ENCODE results near the gene CASP9.
A peak's percentile ranks its signal among the peaks of the same experiment; 100 is the strongest.
"Not testable (repeated sequence)": the region's sequence is repeated elsewhere in the genome, so short reads cannot be mapped to it uniquely, and the experiment has no call there.

Gene CASP9

DNA sequence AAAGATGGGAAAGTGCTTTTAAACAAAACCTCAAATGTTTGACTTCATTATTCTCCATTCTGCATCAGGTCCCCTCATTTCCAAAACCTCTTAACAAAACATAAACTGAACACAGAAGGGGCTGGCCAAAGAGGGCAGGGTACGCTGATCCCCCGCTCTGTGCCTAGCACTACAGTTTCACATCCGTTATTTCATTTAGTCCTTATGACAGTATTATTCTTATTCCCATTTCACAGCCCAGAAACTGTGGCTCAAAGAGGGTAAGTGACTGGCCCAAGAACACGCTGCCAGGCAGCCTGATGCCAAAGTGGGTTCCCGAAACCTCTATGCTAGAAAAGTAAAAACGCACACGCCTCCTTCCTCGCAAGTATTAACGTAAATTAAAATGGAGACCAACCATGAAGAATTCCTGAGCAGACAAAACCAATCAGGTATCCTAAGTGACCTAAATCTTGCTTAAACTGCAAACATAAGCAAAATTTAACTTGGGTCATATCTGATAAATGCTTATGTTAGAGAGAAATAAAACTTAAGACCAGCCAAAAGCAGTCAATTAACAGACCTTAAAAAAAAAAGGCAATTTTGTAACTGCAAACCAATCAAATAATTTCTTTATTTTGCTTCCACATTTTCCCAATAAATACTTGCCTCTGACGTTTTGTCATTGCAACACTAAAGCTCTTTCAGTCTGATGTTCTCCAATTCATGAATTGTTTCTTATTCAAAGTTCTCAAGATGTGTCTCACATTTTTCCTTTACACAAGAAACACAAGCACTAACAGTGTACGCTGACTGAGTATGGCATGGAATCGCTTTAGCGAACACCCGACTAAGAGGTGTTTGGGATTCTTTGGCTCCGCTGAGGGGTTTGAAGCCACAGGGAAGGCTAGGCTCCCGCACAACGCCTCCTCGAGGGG is 653 bp downstream of the CASP9 start:
- Histone ChIP-seq H3K36me3 (ENCODE audit: control insufficient read depth, insufficient read depth, low read length) (no peaks in the 10 kb centered on the region), H3K4me3 (ENCODE audit: low read length) (peak overlapping the region; percentile 91), H3K9ac (ENCODE audit: low read length) (peak overlapping the region; percentile 77), H3K4me1 (ENCODE audit: control insufficient read depth, insufficient read depth, low read length) (peaks cover 22% of the 10 kb centered on the region), H3K27ac (ENCODE audit: low read depth, low read length) (peak overlapping the region; percentile 86), H3K27me3 (ENCODE audit: control insufficient read depth, insufficient read depth, low read length) (no peaks in the 10 kb centered on the region)

DNA sequence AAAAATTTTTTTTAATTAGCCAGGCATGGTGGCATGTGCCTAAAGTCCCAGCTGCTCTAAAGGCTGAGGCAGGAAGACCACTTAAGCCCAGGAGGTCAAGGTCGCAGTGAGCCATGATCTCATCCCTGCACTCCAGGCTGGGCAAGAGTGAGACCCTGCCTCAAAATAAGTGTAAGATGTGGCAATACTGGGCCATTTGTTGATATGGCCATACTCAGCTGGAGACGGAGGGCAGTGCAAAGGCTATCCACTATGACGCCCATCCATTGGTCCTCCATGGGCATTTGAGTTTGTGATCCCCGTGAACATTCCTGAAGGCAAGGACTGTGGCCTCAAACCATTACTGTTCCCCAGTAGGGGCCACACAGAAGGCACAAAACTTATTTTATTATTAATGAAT is 1.5 kb downstream of the CASP9 start:
- Histone ChIP-seq H3K36me3 (ENCODE audit: control insufficient read depth, insufficient read depth, low read length) (peaks cover under 1% of the 10 kb centered on the region), H3K4me3 (ENCODE audit: low read length) (no peak overlapping the region), H3K27ac (ENCODE audit: low read depth, low read length) (no peak overlapping the region), H3K4me1 (ENCODE audit: control insufficient read depth, insufficient read depth, low read length) (peaks cover 18% of the 10 kb centered on the region), H3K27me3 (ENCODE audit: control insufficient read depth, insufficient read depth, low read length) (no peaks in the 10 kb centered on the region), H3K9ac (ENCODE audit: low read length) (no peak overlapping the region)

DNA sequence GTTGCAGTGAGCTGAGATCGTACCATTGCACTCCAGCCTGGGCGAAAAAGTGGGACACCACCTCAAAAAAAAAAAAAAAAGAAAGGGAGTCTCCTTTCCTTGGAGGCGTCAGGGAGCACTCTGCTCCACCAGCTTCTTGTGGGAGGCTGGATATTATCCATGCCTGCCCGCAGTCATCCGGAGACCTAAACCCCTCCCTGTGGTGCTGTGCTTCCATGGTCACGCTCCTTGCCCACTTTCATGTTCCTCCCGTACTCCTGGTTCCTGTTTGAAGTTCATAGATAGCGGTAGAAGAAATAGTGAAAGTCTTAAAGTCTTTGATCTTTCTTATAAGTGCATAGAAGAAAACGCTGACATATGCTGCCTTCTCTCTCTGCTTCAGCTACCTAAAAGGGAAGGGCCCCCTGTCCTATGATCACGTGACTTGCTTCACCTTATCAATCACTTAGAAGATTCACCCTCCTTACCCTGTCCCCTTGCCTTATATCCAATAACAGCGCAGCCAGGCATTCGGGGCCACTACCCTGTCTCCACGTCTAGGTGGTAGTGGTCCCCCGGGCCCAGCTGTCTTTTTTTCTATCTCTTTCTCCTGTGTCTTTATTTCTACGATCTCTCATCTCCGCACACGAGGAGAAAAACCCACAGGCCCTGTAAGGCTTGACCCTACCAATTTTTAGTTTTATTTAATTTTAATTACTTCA is 2.7 kb downstream of the CASP9 start:
- not testable (repeated sequence) for H3K9ac ChIP-seq (ENCODE audit: low read length); H3K4me3 ChIP-seq (ENCODE audit: low read length); H3K27me3 ChIP-seq (ENCODE audit: control insufficient read depth, insufficient read depth, low read length); H3K27ac ChIP-seq (ENCODE audit: low read depth, low read length); H3K36me3 ChIP-seq (ENCODE audit: control insufficient read depth, insufficient read depth, low read length)
- H3K4me1 ChIP-seq (ENCODE audit: control insufficient read depth, insufficient read depth, low read length): peaks cover 14% of the 10 kb centered on the region

DNA sequence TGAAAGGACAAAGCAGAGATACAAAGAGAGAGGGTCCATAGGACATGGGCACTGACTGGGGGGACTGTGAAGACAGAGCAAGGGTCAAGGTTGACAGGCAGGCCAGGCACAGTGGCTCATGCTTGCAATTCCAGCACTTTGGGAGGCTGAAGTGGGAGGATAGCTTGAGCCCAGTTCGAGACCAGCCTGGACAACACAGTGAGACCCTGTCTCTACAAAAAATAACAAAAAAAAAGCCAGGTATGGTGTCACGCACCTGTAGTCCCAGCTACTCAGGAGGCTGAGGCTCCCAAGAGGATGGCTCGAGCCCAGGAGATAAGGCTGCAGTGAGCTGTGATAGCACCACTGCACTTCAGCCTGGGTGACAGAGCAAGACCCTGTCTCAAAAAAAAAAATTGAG is 4.4 kb downstream of the CASP9 start:
- Histone ChIP-seq H3K9ac (ENCODE audit: low read length) (no peak overlapping the region), H3K27ac (ENCODE audit: low read depth, low read length) (no peak overlapping the region), H3K4me1 (ENCODE audit: control insufficient read depth, insufficient read depth, low read length) (peaks cover 4% of the 10 kb centered on the region), H3K36me3 (ENCODE audit: control insufficient read depth, insufficient read depth, low read length) (peaks cover 11% of the 10 kb centered on the region), H3K4me3 (ENCODE audit: low read length) (no peak overlapping the region), H3K27me3 (ENCODE audit: control insufficient read depth, insufficient read depth, low read length) (no peaks in the 10 kb centered on the region)

DNA sequence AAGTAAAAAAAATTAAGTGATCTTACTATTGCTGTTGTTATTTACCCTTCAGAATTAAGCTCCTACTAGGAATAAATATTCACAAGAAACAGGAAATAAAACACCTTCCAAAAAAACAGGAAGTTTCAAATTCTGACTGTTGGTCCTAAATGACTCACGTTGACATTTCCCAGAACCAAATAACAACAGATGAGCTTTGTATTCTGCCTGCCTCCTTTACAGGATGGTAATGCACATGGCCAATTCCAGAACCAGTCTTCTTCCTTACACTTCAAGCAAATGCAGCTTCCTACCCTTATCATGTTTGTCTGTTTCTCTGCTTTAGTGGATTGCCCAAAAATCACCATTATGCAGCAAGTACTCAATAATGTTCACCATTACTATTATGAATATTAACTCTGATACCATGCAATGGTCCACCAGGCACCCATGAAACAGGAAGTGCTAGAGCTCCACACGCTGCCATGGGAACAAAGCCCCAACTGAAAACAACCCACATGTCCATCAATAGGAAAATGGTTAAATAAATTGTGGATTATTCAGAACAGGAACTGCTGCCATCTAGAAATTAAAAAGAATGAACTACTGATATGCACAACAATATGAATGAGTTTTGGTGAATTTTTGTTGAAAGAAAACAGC is 8.9 kb downstream of the CASP9 start:
- Histone ChIP-seq H3K4me1 (ENCODE audit: control insufficient read depth, insufficient read depth, low read length) (no peaks in the 10 kb centered on the region), H3K4me3 (ENCODE audit: low read length) (no peak overlapping the region), H3K36me3 (ENCODE audit: control insufficient read depth, insufficient read depth, low read length) (peaks cover 11% of the 10 kb centered on the region), H3K27me3 (ENCODE audit: control insufficient read depth, insufficient read depth, low read length) (no peaks in the 10 kb centered on the region), H3K27ac (ENCODE audit: low read depth, low read length) (no peak overlapping the region), H3K9ac (ENCODE audit: low read length) (no peak overlapping the region)

DNA sequence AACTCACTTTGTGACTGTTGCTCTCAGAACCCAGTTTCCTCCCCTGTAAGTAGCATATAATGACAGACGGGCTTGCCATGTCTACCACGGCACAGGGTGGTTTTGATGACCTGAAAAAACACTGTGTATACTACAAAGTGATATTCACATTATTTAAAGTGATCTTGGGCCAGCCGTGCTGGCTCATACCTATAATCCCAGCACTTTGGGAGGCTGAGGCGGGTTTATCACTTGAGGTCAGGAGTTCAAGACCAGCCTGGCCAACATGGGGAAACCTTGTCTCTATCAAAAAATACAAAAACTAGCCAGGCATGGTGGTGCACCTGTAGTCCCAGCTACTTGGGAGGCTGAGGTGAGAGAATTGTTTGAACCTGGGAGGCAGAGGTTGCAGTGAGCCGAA is 9.5 kb downstream of the CASP9 start:
- not testable (repeated sequence) for H3K4me3 ChIP-seq (ENCODE audit: low read length); H3K9ac ChIP-seq (ENCODE audit: low read length); H3K27me3 ChIP-seq (ENCODE audit: control insufficient read depth, insufficient read depth, low read length); H3K4me1 ChIP-seq (ENCODE audit: control insufficient read depth, insufficient read depth, low read length); H3K27ac ChIP-seq (ENCODE audit: low read depth, low read length)
- peaks cover 11% of the 10 kb centered on the region for H3K36me3 ChIP-seq (ENCODE audit: control insufficient read depth, insufficient read depth, low read length)

DNA sequence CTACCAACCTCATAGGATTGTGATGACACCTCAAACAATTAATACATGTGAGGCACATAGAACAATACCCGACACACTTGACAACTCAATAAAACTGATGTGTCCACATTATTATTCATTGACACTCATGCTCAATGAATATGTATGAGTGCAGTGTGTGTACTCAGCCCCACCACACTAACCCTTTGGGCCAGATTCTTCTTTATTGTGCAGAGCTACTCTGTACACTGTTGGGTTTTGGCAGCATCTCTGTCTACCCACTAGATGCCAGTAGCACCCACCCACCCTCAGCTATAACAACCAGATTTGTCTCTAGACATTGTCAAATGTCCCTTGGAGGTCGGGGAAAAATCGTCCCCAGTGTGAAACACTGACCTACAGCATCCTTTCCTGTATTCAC is 10.1 kb downstream of the CASP9 start:
- Histone ChIP-seq H3K27ac (ENCODE audit: low read depth, low read length) (no peak overlapping the region), H3K9ac (ENCODE audit: low read length) (no peak overlapping the region), H3K27me3 (ENCODE audit: control insufficient read depth, insufficient read depth, low read length) (no peaks in the 10 kb centered on the region), H3K4me3 (ENCODE audit: low read length) (no peak overlapping the region), H3K4me1 (ENCODE audit: control insufficient read depth, insufficient read depth, low read length) (no peaks in the 10 kb centered on the region), H3K36me3 (ENCODE audit: control insufficient read depth, insufficient read depth, low read length) (peaks cover 11% of the 10 kb centered on the region)

DNA sequence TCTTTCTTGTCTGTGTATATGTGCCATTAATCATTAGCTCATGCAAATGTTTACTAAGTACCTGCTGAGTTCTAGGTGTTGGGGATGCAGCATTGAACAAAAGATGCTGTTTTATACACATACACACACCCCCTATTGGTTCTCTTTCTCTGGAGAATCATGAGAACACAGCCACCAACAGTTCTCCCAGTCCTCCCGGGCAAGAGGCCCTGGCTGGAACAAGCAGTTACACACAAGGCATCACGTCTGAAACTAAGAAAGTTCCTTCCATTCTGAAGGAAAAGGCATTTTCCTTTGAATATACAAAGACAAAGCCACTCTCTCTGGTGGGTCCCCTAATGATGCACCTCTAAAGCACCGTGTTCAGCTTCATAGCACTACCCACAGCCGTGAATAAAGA is 10.8 kb downstream of the CASP9 start:
- Histone ChIP-seq H3K4me3 (ENCODE audit: low read length) (no peak overlapping the region), H3K9ac (ENCODE audit: low read length) (no peak overlapping the region), H3K36me3 (ENCODE audit: control insufficient read depth, insufficient read depth, low read length) (peaks cover 11% of the 10 kb centered on the region), H3K4me1 (ENCODE audit: control insufficient read depth, insufficient read depth, low read length) (no peaks in the 10 kb centered on the region), H3K27me3 (ENCODE audit: control insufficient read depth, insufficient read depth, low read length) (no peaks in the 10 kb centered on the region), H3K27ac (ENCODE audit: low read depth, low read length) (no peak overlapping the region)

DNA sequence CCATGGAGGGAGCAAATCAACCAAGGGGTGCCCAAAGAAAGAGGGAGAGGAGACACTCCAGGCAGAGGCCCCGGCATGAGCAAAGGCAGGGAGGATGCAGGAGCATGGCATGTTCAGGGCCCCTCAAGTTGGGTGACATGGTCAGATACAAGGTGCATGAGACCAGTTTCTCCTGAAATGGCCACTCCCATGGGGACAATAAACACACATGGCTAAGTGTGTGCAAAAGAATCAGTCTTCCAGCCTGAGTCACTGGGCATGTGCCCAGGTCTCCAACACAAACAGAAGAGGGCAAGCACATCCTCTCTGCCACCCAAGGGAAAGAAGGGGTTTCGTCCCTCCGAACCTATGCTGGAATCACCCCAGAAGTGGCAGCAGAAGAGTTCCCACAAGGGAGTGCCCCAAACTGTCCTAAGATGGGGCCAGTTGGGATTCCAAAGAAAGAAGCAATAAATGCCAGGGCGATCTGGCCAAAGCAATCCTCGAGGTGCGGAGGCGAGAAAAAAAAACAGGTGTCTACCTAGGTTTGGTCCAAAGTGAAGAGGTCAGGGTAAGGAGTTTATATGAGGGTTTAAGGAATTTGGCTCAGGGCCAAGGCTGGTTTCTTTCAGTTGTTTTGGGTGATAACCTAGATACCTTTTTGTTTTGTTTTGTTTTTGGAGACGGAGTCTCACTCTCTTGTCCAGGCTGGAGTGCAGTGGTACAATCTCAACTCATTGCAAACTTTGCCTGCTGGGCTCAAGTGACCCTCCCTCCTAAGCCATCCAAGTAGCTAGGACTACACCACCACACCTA is 13.2 kb downstream of the CASP9 start:
- H3K9ac ChIP-seq (ENCODE audit: low read length): no peak overlapping the region
- no peak overlapping the region for H3K4me3 ChIP-seq (ENCODE audit: low read length)
- no peaks in the 10 kb centered on the region for H3K4me1 ChIP-seq (ENCODE audit: control insufficient read depth, insufficient read depth, low read length)
- no peaks in the 10 kb centered on the region for H3K27me3 ChIP-seq (ENCODE audit: control insufficient read depth, insufficient read depth, low read length)
- no peak overlapping the region for H3K27ac ChIP-seq (ENCODE audit: low read depth, low read length)
- peaks cover 5% of the 10 kb centered on the region for H3K36me3 ChIP-seq (ENCODE audit: control insufficient read depth, insufficient read depth, low read length)

DNA sequence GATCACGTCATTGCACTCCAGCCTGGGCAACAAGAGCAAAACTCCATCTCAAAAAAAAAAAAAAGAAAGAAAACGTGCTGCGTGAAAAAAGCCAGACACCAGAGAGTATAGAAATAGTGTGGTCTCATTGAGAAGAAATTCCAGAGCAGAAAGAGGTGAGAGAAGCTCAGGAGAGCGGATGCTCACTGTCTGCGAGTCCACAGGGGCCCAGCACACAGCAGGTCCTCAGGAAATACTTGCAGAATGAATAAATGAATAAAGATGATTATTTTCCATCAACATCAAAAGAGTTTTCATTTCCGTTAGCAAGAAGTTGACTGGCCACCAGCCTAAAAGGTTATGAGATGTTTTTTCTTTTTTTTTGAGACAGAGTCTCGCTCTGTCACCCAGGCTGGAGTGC is 14.4 kb downstream of the CASP9 start:
- Histone ChIP-seq H3K36me3 (ENCODE audit: control insufficient read depth, insufficient read depth, low read length) (no peaks in the 10 kb centered on the region), H3K27ac (ENCODE audit: low read depth, low read length) (no peak overlapping the region)

DNA sequence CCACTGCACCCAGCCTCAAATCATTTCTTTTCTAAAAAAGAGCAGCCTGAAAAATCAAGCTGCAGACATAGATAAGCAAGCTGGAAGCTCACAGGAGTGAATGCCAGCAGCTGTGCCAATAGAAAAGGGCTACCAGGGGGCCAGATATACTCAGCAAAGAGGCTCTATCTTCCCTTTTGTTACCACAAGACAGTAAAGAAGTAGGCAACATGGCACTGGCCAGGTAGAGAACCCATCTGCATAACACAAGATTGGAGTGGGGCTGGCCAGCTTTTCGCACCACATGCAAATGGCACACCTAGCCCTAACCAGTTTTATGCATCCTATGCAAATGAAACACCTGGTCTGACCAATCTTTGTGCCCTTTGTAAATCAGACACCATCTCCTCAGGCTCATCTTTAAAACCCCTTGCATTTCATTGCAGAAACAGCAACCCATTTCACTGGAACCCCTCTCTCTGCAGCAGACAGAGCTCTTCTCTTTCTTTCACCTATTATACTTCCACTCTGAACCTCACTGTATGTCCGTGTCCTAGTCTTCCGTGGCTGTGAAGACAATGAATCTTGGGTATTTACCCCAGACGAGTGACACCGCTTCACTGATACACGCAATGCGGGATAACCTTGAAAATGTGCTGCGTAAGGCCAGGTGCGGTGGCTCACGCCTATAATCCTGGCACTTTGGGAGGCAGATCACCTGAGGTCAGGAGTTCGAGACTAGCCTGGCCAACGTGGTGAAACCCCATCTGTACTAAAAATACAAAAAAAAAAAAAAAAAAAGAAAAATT is 15.1 kb downstream of the CASP9 start:
- Histone ChIP-seq H3K9ac (ENCODE audit: low read length) (no peak overlapping the region), H3K4me3 (ENCODE audit: low read length) (no peak overlapping the region), H3K27ac (ENCODE audit: low read depth, low read length) (no peak overlapping the region), H3K27me3 (ENCODE audit: control insufficient read depth, insufficient read depth, low read length) (no peaks in the 10 kb centered on the region), H3K4me1 (ENCODE audit: control insufficient read depth, insufficient read depth, low read length) (no peaks in the 10 kb centered on the region), H3K36me3 (ENCODE audit: control insufficient read depth, insufficient read depth, low read length) (peaks cover 4% of the 10 kb centered on the region)

More for the DNA sequence above, 14.4 kb downstream of the CASP9 start:
- Histone ChIP-seq H3K9ac (ENCODE audit: low read length) (no peak overlapping the region), H3K4me1 (ENCODE audit: control insufficient read depth, insufficient read depth, low read length) (no peaks in the 10 kb centered on the region), H3K27me3 (ENCODE audit: control insufficient read depth, insufficient read depth, low read length) (no peaks in the 10 kb centered on the region), H3K4me3 (ENCODE audit: low read length) (no peak overlapping the region)
